HG03045 (cell line): Measurements from ENCODE around the gene LRRC8D.

ENCODE experiments used
- ATAC-seq: cut with Tn5 transposase; IDR thresholded peaks from one replicate; pipeline ENCODE4 v1.9.1; 2021; ENCODE audit warnings: mild to moderate bottlenecking, moderate library complexity; ENCODE audit not compliant: unreplicated experiment

Gene LRRC8D

GRCh38 chr1:89934461-89934860 lies 113.6 kb downstream of the LRRC8D start:
- no peak for ATAC-seq

GRCh38 chr1:89935235-89935634 lies 114.4 kb downstream of the LRRC8D start:
- no peak for ATAC-seq

DNA sequence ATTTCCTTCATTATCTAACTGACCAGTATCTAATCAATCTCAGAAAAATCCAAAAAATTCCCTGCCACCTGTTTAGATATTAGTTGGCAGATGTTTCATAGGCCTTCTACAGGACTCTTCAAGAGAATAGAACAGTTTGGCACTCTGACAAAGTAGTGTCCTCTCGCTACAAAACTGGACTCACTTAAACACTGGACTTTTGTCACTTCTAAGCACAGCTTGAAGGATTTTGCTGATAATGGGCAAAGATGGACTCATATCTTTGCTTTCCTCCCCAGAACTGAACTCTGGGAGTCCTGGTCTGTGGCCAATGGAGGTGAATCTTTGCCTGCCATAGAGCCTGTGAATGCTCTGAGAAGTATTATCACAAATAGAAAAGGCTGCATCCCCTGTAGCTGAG lies 115.9 kb downstream of the LRRC8D start:
- ATAC-seq: no peak

DNA sequence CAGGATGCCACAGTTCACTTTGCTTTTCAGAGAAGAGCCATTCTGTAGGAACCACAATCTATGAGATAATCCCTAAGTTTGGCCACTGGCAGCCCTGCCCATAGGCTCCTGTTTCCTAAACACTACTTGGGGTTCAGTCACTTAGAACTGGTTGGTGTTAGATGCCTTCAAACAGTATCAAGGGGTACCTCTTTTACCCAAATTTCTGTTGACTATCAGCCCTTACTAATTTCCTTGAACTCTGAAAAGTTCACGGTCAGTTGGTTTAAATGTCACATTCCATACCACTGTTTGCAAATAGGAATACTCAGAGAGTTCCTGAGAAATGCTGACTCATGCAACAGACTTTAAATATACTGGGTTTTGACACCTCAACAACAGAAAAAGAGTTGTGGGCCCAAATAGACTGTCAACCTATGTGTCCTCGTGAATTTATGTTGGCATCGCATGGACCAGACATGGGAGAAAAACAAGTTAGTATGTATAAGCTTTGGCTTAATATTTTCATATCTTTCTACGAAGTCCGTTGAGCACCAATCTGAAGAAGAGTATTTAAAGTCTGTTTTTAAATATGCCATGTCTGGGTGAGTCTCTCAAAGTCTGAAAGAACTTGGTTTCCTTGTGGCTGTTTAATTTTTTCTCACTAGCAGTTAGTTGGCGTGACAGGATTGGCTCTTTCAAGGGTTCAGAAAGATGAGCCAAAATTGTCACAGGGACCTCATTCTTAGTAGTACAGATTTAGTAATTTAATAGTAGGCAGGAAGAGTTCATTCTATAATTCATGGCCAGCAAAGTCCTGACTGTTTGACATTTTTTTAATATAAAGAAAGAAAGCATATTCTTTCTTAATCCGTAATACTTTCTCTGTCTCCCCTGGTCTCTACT lies 117.6 kb downstream of the LRRC8D start:
- ATAC-seq: no peak

DNA sequence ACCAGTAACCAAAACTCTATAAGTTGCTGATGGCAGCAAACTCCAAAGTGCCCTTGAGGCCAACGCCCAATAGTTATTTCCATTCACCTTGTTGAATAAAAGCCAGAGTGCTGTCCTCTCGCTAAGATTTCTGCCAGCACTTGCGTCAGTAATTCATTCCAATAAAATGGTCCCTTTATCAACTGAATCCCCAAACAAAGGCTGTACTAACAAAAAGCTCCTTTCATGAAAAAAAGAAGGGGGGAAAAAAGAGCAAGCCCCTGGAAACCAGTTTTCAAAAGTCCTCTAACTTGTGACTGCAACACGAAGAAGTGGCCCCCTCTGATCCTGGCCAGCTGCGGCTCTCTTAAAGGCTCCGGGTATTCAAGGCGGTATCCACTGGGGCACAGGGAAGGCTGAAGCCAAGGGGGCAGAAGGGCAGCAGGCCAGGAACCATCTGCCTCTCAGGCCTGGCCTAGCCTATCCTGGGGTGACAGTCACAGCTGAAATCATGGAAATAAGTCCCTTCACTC lies 118.3 kb downstream of the LRRC8D start:
- ATAC-seq: no peak

GRCh38 chr1:89939693-89940438 lies 119.0 kb downstream of the LRRC8D start:
- no peak for ATAC-seq

DNA sequence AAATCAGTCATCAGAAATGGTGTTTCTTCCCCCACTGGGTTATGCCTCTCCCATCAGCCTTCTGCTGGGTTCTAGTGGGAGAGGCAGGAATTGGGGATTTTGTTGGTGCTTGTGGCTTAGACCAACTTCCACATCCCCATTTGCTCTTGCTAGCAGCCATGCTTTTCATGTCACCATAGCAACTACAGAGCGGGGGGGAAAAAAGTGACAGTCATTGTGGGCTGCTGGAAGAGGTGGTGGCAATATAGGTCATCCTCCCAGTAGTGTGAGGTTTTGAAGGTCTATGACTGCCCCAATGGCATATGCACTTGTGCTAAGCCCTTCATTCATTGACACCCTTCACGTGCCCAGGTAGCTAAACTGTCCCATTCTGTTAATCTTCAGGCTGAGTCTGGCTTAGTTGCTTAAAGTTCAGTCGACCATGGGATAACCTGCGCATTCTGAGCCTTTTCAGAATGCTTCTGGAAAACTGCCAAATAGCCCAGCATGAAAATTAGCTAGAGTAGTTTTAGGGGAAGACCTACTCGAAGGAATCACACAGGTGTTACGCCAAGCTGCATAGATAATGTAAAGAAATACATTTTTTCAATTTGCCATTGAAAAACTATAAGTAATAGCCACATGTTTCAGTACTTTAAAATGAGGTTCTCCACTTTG lies 120.4 kb downstream of the LRRC8D start:
- ATAC-seq: no peak

GRCh38 chr1:89942014-89942413 lies 121.2 kb downstream of the LRRC8D start:
- no peak for ATAC-seq

- ATAC-seq: no peak
Observed at GRCh38 chr1:89942825-89943658, 122.2 kb downstream of the LRRC8D start.

DNA sequence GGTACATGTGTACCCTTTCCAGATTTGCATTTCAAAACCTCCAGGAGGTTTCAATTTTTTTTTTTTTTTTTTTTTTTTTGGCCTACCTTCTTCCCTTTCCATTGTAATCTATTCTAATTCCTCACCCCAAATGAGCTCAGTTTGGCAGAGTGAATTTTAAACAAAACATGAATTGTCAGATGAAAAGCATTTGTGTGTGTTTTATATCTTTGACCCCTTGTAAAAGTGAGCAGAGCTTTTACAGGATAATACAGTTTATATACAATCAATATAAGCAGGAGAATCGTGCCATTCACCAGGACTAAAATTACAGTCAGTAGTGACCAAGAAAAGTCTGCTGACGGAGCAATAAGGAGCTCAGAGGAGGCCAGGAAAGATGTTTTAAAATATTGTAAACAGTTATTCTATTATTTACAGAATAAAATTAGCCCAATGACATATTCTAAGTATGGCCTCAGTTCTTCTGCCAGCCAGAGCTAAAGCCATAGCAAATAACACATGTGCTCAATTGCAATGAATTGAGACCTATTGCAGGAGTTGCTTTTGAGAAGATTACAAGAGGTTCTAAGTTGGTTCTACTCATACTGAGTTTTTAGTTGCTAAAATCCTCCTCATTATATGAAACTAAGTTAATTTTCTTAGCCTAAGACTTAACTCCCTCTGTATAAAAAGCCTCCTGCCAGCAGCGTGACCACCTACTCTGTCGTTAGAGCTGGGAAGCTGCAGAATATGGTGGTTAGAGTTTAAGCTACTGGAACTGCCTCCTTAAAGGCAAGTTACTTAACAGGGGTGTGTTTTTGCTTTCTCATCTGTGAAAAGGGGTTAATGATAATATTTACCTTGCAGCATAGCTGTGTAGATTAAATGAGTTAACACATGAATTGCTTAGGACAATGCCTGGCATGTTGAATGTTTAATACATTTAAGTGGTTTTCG lies 123.3 kb downstream of the LRRC8D start:
- no peak for ATAC-seq

- ATAC-seq: peak; percentile 91
Observed at GRCh38 chr1:89945852-89946476, 125.1 kb downstream of the LRRC8D start.

DNA sequence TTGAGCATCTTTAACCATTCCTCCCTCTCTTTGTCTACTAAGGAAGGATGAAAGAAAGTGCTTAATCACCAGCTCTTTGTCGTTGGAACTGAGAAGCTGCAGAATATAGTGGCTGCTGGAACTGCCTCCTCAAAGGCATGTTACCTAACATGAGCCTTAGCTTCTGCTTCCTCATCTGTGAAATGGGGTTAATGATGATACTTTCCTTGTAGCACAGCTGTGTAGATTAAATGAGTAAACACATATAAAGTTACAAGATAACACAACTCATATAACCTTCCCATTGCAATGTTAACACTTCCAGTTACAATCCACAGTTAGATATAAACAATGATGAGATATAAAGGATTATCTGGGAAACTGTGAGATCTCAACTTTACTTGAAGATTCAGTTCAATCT lies 125.7 kb downstream of the LRRC8D start:
- no peak for ATAC-seq

GRCh38 chr1:89948722-89949345 lies 128.0 kb downstream of the LRRC8D start:
- no peak for ATAC-seq

- no peak for ATAC-seq
Observed at GRCh38 chr1:89949991-89950624, 129.3 kb downstream of the LRRC8D start.

- no peak for ATAC-seq
Observed at GRCh38 chr1:89950703-89951102, 129.9 kb downstream of the LRRC8D start.

DNA sequence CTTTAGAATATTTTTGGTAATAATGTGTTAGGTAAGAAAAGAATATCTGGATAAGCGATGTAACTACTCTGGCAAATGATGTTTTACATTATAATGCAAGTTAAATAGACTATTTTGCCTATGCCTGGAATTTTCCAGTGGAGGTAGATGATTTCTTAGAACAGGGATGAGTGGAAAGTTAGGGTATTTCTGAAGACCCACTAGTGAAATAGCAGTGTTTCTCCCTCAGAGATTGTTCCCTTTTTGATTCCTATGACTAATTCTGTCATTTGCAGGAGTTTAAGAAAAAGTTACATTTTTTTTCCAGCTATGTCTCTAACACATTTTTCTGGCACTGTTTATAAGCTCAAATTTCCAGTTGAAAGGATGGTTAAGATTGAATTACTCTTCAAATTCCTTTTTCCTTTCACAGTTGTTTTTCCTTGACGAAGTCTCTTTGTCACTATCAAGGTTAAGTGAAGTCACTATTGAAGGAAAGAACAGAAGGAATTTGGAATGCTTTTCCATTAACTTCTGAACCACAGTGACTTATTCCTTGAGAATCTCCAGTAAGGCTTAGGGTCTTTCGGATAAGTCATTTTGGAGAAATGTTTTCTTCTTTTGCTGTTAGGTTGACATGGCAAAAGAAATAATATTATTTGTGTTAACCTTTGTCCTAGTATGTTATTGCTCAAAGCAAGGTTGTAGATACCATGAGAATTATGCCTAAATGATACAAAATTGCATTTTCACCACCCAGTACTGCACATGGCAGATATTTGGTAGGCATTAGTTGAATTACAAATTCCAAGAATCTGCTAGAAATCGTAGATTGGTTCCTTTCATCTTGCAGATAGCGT lies 131.2 kb downstream of the LRRC8D start:
- ATAC-seq: no peak

- no peak for ATAC-seq
Observed at GRCh38 chr1:89952605-89953130, 131.8 kb downstream of the LRRC8D start.
